CD1c-positive myeloid dendritic cell (primary cell): Measurements from ENCODE around the gene ACTRT1.

Source experiments
- DNase-seq: peaks from one replicate; pipeline ENCODE4 v3.0.0-alpha.2; 2016; ENCODE audit errors: extremely low spot score

ACTRT1 gene

DNA sequence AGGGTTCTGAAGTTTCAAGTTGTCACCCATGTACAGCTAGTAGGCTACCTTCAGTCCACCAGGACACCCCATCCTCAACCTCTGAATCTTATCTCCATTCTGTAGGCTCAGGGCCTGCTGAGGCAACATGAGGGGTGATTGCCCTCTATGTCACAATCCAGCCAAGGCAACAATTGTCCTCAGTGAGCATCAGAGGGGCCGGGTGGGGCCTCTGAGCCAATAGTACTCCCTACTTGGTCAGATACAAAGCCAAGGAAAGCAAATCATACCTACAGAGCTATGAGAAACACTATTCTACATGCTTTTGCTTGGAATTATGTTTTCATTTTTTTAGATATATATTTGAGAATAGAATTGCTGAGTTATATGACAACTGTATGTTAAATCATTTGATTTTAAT lies at the start of gene ACTRT1:
Gene ACTRT1, minus strand, starts transcription at position 101 of the 400 bp plus-strand sequence. CDS start 197 bp downstream, outside the sequence.
- DNase-seq: no peak

DNA sequence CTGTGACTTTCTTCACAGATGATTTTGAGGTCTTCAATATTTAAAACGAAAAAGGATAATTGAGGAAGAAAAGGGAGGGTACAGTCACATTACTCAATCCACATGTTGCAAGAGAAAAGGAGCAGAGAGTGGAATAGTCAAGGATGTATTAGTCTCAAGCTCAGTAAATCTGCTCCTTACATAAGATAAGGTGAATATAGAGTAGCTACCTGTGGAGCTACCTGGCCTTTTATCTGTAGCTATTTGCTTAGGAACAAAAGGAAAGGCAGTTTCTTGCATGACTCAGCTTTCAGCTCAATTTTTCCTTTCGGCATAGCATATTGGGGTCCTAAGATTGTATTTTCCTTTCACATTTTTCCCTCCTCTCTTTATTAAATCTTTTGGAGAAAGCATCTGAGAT lies 26.3 kb upstream of the ACTRT1 start:
- DNase-seq: no peak

DNA sequence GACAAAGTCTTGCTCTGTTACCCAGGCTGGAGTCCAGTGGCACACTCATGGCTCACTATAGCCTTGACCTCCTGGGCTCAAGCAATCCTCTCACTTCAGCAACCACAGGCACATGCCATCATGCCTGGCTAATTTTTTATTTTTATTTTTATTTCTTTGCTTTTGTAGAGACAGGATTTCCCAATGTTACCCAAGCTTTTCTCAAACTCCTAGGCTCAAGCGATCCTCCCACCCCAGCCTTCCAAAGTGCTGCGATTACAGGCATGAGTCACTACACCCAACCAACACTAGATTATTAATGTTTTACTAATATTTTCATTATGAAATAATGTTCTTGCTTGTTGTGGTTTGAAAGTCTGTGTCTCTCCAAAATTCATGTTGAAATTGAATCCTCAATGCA lies 5.2 kb upstream of the ACTRT1 start:
- DNase-seq: no peak

DNA sequence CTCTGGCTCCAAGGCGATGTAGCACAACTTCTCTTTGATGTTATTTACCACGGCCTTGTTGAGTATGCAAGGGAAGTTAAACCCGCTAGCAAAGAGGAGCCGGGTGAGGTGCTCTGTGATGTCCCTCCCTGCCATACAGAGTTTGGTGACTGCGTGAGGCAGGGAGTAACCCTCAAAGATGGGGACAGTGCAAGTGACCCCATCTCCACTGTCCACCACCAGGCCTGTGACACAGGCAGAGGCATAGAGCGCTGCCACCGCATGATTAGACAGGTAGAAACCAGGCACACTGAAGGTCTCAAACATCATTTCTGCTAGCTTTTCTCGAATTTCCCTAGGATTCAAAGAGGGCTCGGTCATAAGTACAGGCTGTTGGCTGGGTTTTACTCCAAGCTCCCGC lies 677 bp downstream of the ACTRT1 start:
- DNase-seq: no peak

DNA sequence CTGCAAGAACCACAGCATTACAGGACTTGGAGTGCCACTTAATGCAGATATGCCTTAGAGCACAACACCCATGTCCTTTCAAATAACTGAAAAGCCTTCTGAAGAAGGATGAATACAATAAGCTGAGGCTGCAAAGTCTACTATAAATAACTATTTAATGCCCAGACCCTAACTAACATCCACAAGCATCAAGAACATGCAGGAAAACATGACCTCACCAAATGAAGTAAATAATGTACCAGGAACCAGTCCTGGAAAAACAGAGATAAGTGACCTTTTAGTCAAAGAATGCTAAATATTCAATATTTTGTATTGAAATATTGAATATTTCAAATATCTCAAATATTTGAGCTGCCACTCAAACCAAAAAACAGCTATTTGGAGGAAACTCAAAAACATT lies 16.9 kb downstream of the ACTRT1 start:
- no peak for DNase-seq

DNA sequence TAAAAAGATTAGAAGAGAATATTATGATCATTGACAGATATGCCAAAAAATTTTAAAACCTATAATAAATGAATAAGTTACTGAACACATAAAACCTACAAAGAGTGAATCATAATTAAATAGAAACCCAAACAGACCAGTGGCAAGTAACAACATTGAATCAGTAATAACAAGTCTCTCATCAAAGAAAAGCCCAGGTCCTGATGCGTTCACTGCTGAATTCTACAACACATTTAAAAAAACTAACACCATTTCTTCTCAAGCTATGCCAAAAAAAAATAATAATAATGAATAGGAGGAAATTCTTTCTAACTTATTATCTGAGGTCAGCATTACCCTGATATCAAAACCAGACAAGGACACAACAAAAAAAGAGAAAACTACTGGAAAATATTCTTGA lies 30.6 kb downstream of the ACTRT1 start:
- DNase-seq: no peak

DNA sequence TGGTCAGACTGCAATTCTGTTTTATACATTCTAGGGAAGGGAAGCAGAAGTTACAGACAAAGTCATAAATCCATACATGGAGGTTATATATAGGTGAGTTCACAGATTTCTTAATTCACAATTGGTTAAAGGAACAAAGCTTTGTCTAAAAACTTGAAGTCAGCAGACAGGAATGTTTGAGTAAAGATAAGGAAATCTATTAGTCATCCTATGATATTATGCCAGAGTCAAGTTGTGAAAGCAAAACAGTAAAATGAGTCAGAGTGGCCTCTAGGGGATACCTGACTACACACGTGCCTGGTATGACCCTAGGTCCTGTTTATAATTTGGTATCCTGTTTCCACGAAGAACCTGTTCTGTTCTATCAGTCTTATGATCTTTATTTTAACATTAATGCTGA lies 31.5 kb downstream of the ACTRT1 start:
- DNase-seq: no peak

DNA sequence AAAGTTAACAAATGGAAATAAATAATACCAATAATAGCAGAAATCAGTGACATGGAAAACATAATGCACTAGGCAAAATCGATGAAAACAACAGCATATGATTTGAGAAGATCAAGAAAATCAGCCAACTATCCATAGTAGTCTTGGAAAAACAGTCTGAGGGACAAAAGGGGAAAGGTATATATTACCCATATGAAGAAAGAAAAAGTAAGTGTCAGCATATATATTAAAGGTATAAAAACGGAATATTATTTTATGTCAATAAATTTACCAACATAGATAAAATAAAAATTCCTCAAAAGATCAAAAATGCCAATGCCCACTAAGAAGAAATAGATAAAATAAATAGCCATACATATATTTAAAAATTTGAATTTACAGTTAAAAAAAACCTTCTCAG lies 33.0 kb downstream of the ACTRT1 start:
- no peak for DNase-seq

DNA sequence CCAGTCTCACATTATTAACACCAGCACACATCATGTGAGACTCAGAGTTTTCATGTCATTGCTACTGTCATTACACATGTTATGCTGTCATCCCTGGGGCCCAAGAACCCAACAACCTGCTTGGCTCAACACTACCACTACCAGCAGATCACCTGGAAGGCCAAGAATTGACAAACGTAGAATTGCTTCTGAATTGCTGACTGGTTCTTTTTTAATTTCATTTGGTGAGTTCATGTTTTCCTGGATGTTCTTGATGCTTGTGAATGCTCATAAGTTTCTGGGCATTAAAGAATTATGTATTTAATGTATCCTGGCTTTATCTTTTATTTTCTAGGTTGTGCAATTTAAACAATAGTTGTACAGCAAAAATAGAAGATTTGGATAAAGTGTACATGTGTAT lies 40.2 kb downstream of the ACTRT1 start:
- no peak for DNase-seq

DNA sequence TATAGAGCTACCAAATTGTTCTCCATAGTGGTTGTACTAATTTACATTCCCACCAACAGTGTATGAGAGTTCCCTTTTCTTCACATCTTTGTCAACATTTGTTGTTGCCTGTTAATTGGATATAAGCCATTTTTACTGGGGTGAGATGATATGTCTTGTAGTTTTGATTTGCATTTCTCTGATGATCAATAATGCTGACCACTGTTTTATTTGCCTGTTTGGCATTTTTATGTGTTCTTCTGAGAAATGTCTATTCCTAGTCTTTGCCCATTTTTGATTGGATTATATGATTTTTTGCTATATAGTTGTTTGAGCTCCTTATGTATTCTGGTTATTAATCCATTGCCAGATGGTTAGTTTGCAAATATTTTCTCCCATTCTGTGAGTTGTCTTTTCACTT lies 44.3 kb downstream of the ACTRT1 start:
- no peak for DNase-seq
